ENCODE results near the gene PROX1.
"Not testable (repeated sequence)": the region's sequence is repeated elsewhere in the genome, so short reads cannot be mapped to it uniquely, and the experiment has no call there.

PROX1 gene

DNA sequence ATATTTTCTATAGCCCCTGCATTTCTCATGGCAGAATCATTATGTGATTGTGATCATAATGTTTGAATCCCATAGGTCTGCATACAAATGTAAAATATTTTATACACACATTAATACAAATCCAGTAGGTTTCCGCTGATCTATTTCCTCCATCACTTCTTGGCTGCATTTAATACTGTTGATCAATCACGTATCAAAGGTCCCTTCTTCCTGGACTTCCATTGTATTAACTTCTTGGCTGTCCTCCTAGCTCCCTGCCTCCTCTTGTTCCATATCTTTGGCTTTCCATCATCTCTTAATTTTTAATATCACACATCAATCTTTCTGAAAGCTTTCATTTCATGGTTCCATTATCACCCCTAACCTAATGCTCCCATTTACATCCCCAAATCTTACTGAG, 97.6 kb downstream of the PROX1 start:
- peaks cover 0 to 5% (median 0%) of the 10 kb centered on the region in 3 donors for H3K9me3 ChIP-seq
- TF ChIP-seq, protein P1, sequence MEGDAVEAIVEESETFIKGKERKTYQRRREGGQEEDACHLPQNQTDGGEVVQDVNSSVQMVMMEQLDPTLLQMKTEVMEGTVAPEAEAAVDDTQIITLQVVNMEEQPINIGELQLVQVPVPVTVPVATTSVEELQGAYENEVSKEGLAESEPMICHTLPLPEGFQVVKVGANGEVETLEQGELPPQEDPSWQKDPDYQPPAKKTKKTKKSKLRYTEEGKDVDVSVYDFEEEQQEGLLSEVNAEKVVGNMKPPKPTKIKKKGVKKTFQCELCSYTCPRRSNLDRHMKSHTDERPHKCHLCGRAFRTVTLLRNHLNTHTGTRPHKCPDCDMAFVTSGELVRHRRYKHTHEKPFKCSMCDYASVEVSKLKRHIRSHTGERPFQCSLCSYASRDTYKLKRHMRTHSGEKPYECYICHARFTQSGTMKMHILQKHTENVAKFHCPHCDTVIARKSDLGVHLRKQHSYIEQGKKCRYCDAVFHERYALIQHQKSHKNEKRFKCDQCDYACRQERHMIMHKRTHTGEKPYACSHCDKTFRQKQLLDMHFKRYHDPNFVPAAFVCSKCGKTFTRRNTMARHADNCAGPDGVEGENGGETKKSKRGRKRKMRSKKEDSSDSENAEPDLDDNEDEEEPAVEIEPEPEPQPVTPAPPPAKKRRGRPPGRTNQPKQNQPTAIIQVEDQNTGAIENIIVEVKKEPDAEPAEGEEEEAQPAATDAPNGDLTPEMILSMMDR (IDR thresholded peaks at IDR 0.05): no peak
- intact Hi-C loops (cut with DNase I; ENCODE audit: low total_unique reads): no loop called here
- no peaks in the 10 kb centered on the region for H3K36me3 ChIP-seq
- no peak overlapping the region for H3K27ac ChIP-seq
- H3K4me3 ChIP-seq: no peak overlapping the region
- no peak for DNase-seq
- H3K4me1 ChIP-seq: no peaks in the 10 kb centered on the region
- no peaks in the 10 kb centered on the region for H3K27me3 ChIP-seq

DNA sequence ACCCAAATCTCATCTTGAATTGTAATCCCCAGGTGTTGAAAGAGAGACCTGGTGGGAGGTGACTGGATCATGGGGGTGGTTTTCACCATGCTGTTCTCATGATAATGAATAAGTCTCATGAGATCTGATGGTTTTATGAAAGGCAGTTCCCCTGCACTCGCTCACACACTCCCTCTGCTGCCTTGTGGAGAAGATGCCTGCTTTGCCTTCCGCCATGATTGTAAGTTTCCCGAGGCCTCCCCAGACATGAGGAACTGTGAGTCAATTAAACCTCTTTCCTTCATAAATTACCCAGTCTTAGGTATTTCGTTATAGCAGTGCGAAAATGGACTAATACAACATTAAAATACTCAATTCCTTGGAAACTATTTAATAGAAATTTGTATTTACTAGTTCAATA, 99.2 kb downstream of the PROX1 start:
- no peaks in the 10 kb centered on the region for H3K36me3 ChIP-seq
- no peaks in the 10 kb centered on the region for H3K27me3 ChIP-seq
- no peak for DNase-seq
- H3K4me3 ChIP-seq: no peak overlapping the region
- H3K27ac ChIP-seq: no peak overlapping the region
- H3K9me3 ChIP-seq: peaks cover 0 to 4% (median 0%) of the 10 kb centered on the region in 3 donors
- H3K4me1 ChIP-seq: no peaks in the 10 kb centered on the region
- intact Hi-C loops (cut with DNase I; ENCODE audit: low total_unique reads): no loop called here
- TF ChIP-seq, protein P1 (IDR thresholded peaks at IDR 0.05): no peak

DNA sequence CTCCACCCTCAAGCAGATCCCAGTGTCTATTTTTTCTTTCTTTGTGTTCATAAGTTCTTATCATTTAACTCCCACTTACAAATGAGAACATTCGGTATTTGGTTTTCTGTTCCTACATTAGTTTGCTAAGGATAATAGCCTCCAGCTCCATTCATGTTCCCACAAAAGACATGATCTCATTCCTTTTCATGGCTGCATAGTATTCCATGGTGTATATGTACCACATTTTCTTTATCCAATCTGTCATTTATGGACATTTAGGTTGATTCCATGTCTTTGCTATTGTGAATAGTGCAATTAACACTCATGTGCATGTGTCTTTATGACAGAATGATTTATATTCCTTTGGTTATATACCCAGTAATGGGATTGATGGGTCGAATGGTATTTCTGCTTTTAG, 101.2 kb downstream of the PROX1 start:
- H3K9me3 ChIP-seq; DNase-seq; intact Hi-C loops (cut with DNase I; ENCODE audit: low total_unique reads); H3K36me3 ChIP-seq; H3K27ac ChIP-seq; H3K27me3 ChIP-seq; H3K4me1 ChIP-seq; H3K4me3 ChIP-seq: not testable (repeated sequence)
